NCI-H2081 treated with DMSO at 0.1 percent for 48 hours (cell line): ENCODE data around the gene EHMT2.

Experiments
- DNase-seq: peaks from one replicate; lab custom pipeline; 2025; lab: John Stamatoyannopoulos, UW

The EHMT2 gene

GRCh38 chr6:31888276-31889258 lies 8.9 kb downstream of the EHMT2 start:
- no peak for DNase-seq

- no peak for DNase-seq
Observed at GRCh38 chr6:31887173-31888007, 10.1 kb downstream of the EHMT2 start.

GRCh38 chr6:31886541-31886991 lies 10.9 kb downstream of the EHMT2 start:
- no peak for DNase-seq

GRCh38 chr6:31884528-31885035 lies 12.9 kb downstream of the EHMT2 start:
- DNase-seq = no peak

- DNase-seq = no peak
Observed at GRCh38 chr6:31883676-31884075, 13.8 kb downstream of the EHMT2 start.

- no peak for DNase-seq
Observed at GRCh38 chr6:31882344-31882743, 15.2 kb downstream of the EHMT2 start.

- DNase-seq = no peak
Observed at GRCh38 chr6:31881136-31881859, 16.2 kb downstream of the EHMT2 start.

- no peak for DNase-seq
Observed at GRCh38 chr6:31880616-31881015, 16.9 kb downstream of the EHMT2 start.

GRCh38 chr6:31879901-31880300 lies 17.6 kb downstream of the EHMT2 start:
- DNase-seq = no peak

- no peak for DNase-seq
Observed at GRCh38 chr6:31879143-31879542, 18.4 kb downstream of the EHMT2 start.

GRCh38 chr6:31878726-31879125 lies 18.8 kb downstream of the EHMT2 start, which contains the start of gene SLC44A4:
Gene SLC44A4 (minus strand): TSS chr6:31878997. CDS start chr6:31878980, 17 bp downstream.
- DNase-seq = no peak

GRCh38 chr6:31878222-31878621 lies 19.3 kb downstream of the EHMT2 start:
- DNase-seq = no peak

GRCh38 chr6:31877651-31878161 lies 19.8 kb downstream of the EHMT2 start:
- no peak for DNase-seq

- no peak for DNase-seq
Observed at GRCh38 chr6:31877125-31877650, 20.3 kb downstream of the EHMT2 start.

- no peak for DNase-seq
Observed at GRCh38 chr6:31876357-31876756, 21.1 kb downstream of the EHMT2 start.

- no peak for DNase-seq
Observed at GRCh38 chr6:31875877-31876276, 21.6 kb downstream of the EHMT2 start.

- DNase-seq = no peak
Observed at GRCh38 chr6:31874836-31875572, 22.5 kb downstream of the EHMT2 start.

- no peak for DNase-seq
Observed at GRCh38 chr6:31874084-31874670, 23.3 kb downstream of the EHMT2 start.

GRCh38 chr6:31871046-31871659 lies 26.3 kb downstream of the EHMT2 start:
- DNase-seq = no peak
